ENCODE measurements around the gene PRELID3B.
"Not testable (repeated sequence)": the region's sequence is repeated elsewhere in the genome, so short reads cannot be mapped to it uniquely, and the experiment has no call there.

Gene PRELID3B

DNA sequence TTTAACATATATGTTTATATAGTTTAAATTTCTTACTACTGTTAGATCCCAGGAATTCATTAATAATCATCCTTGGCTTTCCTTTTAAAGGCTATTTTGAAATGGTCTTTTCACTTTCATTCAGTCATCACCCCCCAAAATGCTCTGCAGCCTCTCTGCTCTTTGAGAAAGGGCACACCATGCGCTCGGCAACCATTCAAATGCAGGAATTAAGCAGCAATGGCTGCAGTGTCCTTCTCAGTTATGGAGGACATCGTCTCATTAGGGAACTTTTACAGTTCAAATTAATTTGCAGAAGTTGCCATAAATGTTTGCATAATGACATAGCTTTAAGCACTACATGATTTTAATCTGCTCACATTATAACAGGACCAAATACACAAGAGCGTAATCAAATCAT lies 17.1 kb downstream of the PRELID3B start:
- DNase-seq (ENCODE audit: low spot score), result no peak

DNA sequence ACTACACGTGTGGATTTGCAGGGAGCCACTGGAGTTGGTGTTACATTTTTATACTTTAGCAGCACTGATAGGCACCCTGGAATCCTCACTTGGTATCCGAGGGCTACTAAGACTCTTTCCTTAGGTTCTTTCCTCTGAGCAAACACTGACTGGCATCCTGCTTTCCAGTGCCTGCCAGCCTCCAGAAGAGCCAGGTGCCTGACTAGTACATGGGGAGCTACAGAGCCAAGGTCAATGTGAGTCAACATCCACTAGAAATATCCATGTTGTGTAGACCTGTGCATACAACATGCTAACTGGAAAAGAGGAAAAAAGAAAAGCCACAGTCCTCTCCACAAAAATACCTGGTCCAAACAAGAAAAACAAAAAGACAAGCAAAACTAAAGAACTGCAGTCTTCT lies 17.5 kb downstream of the PRELID3B start:
- DNase-seq (ENCODE audit: low spot score), result no peak

DNA sequence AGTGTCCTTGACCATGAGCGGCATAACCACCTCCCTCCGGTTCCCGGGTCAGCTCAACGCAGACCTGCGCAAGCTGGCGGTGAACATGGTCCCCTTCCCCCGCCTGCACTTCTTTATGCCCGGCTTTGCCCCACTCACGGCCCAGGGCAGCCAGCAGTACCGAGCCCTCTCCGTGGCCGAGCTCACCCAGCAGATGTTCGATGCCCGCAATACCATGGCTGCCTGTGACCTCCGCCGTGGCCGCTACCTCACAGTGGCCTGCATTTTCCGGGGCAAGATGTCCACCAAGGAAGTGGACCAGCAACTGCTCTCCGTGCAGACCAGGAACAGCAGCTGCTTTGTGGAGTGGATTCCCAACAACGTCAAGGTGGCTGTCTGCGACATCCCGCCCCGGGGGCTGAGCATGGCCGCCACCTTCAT lies 18.5 kb downstream of the PRELID3B start:
- DNase-seq (ENCODE audit: low spot score), result no peak

DNA sequence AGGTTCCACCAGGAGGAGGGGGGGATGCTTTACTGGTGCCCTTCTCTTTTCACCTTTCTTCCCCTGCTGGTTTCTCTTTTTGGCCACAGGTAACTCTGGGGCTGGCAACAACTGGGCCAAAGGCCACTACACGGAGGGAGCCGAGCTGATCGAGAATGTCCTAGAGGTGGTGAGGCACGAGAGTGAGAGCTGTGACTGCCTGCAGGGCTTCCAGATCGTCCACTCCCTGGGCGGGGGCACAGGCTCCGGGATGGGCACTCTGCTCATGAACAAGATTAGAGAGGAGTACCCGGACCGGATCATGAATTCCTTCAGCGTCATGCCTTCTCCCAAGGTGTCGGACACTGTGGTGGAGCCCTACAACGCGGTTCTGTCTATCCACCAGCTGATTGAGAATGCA lies 19.0 kb downstream of the PRELID3B start:
- no peak for DNase-seq (ENCODE audit: low spot score)

DNA sequence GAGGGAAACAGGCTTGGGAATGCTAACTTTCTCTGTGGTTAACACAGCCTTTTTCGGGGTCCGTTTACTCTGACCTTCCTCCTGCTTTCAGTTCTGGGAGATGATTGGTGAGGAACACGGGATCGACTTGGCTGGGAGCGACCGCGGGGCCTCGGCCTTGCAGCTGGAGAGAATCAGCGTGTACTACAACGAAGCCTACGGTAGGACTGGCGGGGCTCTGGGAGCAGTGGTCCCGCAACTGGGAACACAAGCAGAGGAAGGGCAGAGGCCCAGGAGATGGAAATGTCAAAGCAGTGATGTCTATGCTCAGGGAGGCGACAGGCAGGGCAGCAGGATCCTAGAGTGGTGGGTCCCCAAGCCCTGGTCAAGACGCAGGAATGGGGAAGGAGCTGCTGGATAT lies 19.8 kb downstream of the PRELID3B start:
- no peak for DNase-seq (ENCODE audit: low spot score)

DNA sequence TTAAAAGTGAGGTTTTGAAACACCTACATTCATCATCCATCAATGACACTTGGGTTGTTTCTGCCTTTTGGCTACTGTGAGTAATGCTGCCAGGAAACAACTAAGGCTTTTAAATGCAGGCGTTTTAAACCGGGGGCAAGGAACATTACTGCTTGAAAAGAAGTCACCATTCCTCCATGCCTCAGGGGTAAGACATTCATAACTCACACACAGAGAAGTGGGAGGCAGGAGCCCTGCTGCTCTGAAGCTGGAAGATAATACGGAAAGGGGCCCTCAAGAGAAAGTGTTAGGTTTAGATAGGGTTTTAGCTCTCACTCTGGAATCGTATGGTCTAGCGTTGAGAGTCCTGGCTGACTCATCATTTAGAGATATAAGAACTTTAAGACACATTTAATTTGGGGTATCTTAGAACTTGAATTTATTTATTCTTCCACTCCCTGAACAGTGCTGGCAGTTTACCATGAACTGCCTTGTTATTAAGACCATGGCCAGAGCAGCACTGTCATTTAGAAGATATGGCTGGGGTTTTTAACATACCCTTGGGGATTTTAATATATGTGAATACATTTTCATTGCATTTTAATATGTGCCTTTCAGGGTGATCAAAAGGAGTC lies 21.5 kb downstream of the PRELID3B start:
- DNase-seq (ENCODE audit: low spot score), result no peak

DNA sequence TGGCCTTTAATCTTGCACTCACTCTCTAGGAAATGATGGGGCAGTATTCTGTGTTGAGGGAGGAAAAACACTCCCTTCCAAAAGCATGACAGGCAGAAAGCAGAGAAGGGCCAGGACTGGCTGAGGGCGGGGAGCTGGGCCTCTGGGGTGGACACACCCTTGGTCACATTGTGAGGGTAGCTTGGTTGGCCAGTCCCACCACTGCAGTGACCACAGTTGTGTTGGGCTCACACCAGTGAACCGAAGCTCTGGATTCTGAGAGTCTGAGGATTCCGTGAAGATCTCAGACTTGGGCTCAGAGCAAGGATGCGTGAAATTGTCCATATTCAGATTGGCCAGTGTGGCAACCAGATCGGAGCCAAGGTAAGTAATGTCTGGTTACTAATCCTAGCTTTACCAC lies 23.4 kb downstream of the PRELID3B start, which contains the start of gene TUBB1:
Gene TUBB1, plus strand, starts transcription at position 213 of the 400 bp plus-strand sequence. Its CDS starts 94 bp downstream, at position 307.
- no peak for DNase-seq (ENCODE audit: low spot score)

DNA sequence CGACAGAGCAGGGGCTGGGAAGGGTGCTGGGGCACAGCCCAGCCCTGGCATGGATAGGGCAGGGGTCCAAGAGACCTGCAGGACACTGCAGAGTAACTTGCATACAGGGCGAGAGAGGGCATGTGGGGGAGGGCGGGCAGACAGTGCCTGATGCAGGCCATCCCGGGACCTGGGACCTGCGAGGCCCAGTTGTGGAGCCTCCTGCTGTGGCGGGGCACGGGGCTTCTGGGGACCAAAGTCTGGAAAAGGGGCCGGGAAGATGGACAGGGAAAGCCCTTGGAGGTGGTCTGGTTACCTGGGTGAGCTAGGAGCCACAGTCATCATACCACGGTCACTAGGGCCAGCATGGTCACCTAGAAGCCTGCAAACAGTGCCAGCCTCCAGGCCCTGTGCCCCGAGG lies 23.8 kb downstream of the PRELID3B start:
- DNase-seq (ENCODE audit: low spot score), result no peak

DNA sequence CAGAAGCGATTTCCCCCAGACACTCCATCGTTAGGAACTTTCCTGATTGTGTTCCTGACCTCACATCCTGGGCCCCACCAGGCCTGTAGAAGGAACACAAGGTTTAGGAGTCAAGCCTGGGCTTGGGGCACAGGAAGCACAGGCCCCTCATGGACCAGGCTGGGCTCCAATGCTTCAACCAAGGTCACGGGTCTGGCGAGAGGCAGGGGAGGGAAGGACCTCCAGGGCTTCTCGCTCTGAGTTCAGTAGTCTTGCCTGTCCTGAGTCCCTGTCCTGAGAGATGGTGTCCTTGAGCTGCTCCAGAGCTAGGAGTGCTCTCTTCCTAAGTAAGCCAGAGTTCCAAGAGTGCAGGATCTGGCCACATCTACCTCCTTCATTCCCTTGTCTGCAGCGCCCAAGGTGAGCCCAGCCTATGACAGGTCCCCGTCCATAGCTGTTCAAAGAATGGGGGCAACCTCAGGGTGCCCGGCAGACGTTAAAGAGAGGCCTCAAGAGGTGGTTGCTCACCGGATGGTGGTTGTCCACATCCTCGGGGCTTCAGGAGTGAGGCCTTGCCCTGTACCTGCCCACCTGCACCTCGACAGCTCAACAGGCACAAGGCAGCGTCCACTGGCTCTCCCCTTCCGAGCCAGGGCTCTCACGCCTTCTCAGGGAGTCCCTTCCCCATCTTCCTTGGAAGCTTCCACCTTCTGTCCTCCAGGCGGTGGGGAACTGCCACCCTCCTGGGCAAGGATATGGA lies 24.9 kb downstream of the PRELID3B start:
- no peak for DNase-seq (ENCODE audit: low spot score)

DNA sequence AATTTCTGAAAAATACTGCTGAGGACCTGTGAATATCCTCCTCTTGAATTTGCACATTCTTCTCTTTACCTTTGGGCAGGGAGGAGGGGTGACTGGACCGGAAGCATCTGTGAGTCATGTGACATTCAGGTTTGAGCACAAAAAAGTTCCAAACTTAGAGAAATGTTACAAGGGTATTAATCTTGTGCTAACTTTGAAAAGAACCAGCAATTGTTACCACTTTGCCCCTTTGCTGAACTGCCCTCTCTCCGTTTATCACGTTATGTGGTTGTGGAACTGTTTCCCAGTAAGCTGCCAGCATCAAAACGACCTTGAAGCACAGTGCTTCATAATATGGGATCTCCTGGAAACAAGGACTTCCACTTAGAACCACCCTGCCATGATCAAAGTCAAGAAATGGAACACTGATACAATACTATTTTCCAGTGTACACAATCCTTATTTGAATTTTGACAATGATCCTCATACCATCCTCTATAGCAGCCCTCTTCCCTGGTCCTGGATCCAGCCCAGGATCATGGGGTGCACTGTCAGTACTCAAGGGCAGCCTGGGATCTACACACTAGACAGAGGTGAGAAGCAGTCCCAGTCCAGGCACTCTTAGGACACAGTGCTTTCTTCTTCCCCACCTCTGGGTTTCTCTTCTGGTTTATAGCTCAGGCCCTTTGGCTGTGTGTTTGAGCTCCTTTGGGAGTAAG lies 25.6 kb downstream of the PRELID3B start:
- DNase-seq (ENCODE audit: low spot score), result peak; percentile 11

DNA sequence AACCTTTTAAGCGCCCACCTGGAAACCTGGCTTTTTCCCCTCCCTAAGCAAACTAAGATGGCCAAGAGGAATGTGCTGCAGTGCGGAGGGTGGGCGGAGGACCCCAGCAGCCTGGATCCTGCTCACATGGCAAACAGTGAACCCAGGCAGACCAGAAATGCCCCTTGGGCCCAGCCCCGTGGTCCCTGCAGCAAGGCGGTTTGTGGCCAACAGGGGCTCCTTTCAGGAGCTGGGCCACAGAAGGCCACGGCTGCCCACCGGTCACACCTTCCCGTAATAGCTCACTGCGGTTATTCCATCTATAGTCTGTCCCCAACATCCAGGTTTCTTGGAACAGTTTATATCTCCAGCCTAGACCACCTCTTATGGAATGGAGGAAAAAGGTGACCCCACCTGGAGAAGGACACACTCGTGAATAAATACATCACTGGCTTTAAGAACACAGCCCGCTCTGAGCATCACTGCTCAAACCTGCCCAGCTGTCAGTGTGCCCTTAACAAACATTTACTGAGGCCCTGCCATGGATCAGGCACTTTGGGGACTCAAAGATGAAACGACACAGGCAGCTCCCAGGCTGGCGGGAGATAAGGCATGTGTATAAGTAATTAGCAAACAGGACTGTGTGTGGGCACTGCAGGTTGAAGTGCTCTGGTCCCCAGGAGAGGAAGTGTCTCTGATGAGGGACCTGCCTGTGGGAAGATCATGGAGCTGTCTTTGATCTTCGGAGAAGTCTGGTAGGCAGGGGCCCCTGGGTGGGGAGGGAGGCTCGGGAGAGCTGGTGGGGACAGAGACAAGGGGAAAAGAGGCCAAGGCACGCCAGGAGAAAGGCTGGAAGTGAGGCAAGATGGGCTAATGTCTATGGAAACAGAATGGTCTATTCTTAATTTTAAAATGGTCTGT lies 26.5 kb downstream of the PRELID3B start:
- DNase-seq (ENCODE audit: low spot score), result peak; percentile 1

DNA sequence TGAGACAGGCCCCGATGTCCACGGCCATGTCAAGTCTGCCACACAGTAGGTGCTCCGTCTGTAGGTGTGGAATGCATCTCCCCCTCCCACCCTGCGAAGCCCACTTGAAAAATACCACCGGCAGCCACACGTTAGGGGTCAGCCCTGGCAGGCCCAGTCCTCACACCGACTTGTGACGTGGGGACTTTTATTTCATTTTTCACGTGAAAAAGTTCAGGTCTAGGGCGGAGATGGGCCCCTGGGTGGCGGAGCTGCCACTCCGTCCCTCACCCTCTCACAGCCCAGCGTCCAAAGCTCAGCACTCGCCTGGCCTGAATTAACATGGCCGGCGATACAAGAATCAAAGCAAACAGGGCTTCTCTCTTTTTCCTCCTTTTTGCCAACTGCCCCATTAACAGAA lies 27.2 kb downstream of the PRELID3B start:
- no peak for DNase-seq (ENCODE audit: low spot score)

DNA sequence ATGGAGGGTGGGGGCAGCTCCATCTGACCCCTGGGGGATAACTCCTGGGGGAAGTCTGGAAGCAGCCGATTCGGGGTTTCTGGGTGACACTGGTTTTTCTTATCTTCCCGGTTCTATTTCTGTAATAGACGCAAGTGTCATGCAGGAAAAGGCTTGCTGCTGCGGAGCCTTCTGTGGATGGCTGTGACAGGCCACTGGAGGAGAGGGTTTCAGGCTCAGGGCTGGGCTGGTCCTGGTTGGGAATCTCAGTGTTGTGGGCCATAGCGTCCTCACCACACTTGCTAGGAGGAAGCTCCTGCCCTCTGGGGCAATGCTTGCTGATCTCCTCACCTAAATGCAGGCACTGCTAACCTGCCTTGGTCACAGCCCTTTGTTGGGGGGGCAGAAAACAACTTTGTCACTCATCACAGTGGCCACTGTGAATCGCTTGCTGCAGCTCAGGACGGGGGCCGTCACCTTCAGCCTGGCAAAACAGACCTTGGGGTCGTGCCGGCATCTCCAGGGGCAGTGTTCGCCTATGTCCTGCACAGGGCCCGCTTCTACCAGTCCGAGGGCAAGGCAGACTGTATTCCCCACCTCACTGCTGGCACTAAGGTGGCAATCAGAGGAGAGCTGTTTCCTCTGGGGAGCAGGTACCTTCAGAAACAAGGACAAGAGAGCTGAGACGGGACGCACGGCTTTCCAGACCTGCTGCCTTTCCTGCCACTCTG lies 27.8 kb downstream of the PRELID3B start:
- peak; percentile 1 for DNase-seq (ENCODE audit: low spot score)

DNA sequence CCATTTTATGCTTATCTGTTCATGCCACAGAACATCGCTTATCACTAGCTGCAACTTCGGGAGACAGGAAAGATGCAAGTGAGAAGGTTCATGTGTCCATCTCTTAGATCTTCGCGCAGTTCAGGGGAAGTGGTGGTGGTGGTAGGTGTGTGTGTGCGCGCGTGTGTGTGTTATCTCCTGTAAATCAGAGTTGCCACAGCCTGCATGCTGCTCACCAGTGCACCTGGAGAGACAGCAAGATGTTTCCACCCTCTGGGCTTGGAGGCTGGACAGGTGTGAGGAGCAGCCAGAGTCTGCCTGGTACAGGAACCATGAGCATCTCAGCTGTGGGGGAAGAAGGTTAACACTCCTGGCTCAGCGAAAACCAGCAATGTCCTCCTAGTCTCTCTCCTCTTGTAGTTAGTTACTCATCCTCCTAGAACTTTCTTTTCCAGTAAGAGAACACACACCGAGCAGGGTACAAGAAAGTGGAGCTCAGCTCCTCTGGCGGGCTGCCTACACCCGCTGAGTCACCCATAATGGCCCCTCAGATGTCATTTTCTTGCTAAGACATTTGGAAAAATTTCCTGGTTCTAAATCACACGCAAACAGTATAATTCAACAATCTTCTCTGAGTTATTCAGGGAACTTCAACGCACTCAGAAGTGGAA lies 28.5 kb downstream of the PRELID3B start:
- peak; percentile 65 for DNase-seq (ENCODE audit: low spot score)

DNA sequence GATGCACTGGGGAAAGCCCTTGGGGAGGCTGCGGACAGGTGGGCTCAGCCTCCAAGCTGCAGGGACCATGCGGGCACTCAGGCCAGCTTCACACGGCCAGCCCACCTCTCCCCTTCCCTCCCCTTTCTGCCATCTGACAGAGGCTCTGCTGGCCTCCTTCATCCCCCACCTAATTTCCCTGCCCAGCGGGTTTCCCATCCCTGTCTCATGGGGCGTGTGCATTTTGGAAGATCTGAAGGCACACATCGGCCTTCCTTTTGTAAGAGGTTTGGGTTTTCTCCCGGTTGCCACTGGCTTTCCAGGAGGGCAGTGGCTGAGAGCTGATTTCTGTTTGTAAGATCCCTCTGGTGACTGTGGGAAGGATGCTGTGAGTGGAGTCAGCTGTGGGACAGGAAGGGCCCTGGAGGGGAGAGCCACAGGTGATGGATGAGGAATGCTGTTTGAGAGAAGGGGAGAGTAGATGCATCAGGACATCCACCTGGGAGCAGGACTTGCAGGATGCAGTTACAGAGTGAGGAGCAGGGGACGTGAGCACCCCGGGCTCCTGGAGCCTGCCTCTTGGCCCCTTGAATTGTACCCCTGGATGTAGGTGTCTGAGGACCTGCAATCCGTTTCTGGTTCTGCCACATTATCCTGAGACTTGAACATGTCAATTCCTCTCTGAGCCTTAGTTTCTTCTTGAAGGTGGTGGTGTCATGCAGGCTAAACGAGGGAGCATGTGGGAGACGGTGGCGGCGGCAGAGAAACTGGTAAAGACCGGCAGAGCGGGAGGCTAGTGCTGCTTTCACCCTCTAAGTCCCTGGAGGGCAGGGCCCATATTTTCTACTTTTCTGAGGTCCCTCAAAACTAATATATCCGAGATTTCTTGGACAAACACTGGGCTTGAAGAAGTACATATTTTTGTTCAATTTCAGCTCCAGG lies 29.3 kb downstream of the PRELID3B start:
- no peak for DNase-seq (ENCODE audit: low spot score)

DNA sequence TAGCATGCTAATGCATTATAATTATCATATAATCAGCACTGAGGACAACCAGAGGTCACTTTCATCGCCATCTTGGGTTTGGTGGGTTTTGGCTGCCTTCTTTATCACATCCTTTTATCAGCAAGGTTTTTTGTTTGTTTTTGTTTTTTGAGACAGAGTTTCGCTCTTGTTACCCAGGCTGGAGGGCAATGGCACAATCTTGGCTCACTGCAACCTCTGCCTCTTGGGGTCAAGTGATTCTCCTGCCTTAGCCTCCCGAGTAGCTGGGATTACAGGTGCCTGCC lies 30.8 kb downstream of the PRELID3B start:
- DNase-seq (ENCODE audit: low spot score), result not testable (repeated sequence)

DNA sequence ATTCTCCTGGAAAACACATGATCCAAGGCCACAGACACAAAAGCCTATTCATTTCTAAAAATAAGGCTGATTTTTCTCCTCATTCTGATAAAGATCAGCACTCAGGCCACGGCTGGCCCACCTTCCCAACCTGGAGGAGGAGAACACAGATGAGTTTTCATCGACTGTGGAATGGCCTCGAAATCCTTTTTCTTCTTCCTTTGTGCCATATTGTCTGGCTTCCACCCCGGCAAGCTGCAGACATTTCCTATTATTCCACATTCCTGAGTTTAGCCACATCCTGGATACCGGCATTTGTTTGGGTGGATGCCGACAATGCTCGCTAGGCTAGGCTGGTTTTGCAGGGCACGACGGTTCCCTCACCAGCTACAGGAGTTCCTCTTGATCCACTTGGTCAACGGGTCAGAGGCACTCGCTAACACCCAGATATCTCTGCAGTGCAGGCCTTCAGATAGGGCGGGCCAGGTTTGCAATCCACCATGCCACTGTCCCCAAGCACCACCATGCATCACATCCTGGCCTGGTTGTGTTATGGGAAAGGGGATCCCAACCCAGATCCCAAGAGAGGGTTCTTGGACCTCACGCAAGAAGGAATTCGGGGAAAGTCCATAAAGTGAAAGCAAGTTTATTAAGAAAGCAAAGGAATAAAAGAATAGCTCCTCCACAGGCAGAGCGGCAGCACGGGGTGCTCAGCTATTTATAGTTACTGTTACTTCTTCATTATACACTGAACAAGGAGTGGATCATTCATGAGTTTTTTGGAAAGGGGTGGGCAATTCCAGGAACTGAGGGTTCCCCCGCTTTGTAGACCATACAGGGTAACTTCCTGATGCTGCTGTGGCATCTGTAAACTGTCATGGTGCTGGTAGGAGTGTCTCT lies 31.4 kb downstream of the PRELID3B start:
- DNase-seq (ENCODE audit: low spot score), result peak; percentile 90

DNA sequence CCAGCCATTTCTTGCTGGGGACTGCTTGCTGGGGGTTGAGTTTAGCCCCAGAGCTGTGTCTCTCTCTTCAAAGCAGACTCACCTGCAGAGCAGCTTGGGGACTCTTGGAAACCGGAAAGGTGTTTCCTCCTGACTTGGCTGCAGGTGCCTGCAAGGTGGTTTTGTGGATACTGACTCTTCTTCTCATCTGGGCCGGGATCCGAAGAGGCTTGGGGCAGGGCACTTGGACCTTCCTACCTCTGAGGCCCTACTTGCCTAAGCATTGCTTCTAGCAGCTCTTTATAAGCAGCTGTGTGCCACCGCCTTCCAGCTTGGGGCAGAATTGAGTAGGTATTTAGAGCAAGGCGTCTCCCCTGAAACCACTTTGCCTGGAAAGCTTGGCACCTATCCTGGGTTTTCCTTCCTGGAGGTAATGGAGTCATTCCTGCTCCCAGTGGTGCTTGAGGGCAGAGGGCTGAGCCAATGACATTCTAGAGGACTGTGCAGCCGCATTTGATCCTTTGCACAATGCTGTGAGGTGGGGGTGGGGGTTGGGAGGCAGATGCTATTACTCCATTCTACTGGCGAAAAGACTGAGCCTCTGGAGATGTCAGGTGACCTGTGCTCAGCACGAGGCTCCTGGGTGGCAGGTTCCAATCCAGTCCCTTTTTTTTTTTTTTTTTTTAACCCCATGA lies 32.1 kb downstream of the PRELID3B start:
- DNase-seq (ENCODE audit: low spot score), result no peak

All from GM03348 (cell line).